ENCODE data around the gene HSPA1A. TPM values are rescaled to one million over a fixed set of nuclear protein-coding genes. Genes with fewer than 3 reads are reported as not detected.
A peak's percentile ranks its signal among the peaks of the same experiment; 100 is the strongest.
"Not testable (repeated sequence)": the region's sequence is repeated elsewhere in the genome, so short reads cannot be mapped to it uniquely, and the experiment has no call there.

Gene HSPA1A
- total RNA-seq, 1 donor = 132 TPM

GRCh38 chr6:31814677-31815024 lies 692 bp upstream of the HSPA1A start:
- peak; percentile 99 for DNase-seq (ENCODE audit: low read depth)
- peak overlapping the region; percentile 76 for H3K4me3 ChIP-seq (ENCODE audit: low read depth, low read length)
- no peak for TF ChIP-seq CTCF (IDR thresholded peaks at IDR 0.05; ENCODE audit: insufficient read depth, low read depth, low read length)

GRCh38 chr6:31817133-31817928 lies 2.0 kb downstream of the HSPA1A start:
- DNase-seq (ENCODE audit: low read depth) = not testable (repeated sequence)
- peak overlapping the region; percentile 62 for H3K4me3 ChIP-seq (ENCODE audit: low read depth, low read length)

GRCh38 chr6:31817929-31818511 lies 2.7 kb downstream of the HSPA1A start:
- DNase-seq (ENCODE audit: low read depth) = not testable (repeated sequence)

GRCh38 chr6:31819871-31820299 lies 4.5 kb downstream of the HSPA1A start:
- TF ChIP-seq CTCF (IDR thresholded peaks at IDR 0.05; ENCODE audit: insufficient read depth, low read depth, low read length) = no peak
- no peak overlapping the region for H3K4me3 ChIP-seq (ENCODE audit: low read depth, low read length)
- no peak for DNase-seq (ENCODE audit: low read depth)

More at GRCh38 chr6:31817929-31818511, 2.7 kb downstream of the HSPA1A start:
- peak overlapping the region; percentile 62 for H3K4me3 ChIP-seq (ENCODE audit: low read depth, low read length)

DNA sequence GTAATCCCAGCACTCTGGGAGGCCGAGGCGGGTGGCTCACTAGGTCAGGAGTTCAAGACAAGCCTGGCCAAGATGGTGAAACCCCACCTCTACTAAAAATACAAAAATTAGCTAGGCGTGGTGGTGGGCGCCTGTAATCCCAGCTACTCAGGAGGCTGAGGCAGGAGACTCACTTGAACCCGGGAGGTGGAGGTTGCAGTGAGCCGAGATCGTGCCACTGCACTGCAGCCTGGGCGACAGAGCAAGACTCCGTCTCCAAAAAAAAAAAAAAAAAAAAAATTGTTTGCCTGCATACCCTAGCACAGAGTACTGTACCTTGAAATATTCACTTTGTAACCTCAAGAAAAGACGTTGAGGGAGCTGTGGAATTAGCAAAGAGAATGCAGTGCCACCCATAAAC lies 5.1 kb downstream of the HSPA1A start:
- DNase-seq (ENCODE audit: low read depth); H3K4me3 ChIP-seq (ENCODE audit: low read depth, low read length): not testable (repeated sequence)

DNA sequence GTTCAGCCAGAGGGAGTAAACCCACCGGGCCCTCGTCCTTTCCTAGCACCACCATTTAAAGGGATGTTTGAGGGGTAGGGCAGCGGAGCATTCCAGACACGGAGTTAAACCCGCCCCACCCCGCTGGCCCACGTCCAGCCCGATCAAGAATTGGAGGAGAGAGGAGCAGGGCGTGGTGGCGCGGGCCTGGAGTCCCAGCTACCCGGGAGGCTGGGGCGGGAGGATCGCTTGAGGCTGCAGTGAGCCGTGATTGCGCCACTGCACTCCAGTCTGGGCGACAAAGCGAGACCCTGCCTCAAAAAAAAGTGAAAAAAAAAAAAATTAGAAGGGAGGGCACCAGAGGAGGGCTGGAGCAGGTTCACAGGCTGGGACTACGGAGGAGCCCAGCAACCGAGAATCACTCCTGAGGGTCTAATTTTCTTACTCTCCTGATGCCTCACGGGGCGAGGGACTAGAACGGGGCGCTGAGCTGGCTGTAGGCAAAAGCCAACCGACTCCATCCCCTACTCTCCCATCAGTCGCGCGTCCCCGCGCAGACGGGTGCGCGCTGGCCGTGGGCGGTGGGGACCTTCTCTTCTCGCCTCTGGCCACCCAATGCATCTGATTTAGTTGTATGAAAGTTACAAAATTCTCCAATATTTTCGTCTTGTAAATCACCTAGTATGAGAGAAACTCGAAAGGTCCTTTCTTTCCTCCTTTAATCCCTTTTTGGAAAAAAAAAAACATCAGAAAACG lies 6.1 kb downstream of the HSPA1A start:
- TF ChIP-seq CTCF (IDR thresholded peaks at IDR 0.05; ENCODE audit: insufficient read depth, low read depth, low read length) = no peak
- peak overlapping the region; percentile 67 for H3K4me3 ChIP-seq (ENCODE audit: low read depth, low read length)
- no peak for DNase-seq (ENCODE audit: low read depth)

DNA sequence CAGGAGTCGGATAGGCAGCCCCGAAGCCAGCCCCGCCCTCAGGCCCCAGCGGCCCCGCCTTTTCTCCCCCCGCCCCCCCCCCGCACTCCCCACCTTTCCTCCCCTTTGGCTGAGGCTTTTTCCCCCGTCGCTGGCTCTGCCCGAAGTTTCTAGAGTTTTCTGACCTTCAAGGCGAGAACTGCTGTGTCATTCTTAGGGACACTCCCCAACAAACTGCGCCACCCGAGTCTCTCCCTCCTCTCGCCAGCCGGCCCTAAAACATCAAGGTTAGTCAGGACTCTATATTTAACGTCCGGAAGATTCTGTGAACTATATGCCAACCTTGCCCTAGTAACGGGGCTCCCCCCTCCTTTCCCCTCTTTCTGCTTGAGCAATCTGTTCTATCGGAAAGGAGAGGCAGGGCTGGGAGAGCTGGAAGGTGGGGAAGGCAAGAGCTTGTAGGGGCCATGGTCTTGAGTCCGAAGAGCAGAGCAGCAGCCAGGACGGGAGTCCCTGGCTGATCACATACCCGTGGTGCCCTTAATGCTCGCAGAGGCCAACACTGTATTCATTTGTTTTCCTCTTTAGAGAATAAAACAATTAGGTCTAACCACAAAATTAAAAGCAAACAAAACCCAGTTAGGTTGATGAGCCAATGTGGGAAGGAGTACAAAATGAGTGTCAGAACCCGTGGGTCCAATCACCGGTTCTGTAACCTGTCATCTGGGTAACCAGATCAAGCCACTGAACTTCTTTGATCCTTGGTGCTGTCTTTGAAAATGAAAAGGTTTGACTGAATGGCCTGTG lies 6.9 kb downstream of the HSPA1A start:
- peak overlapping the region; percentile 67 for H3K4me3 ChIP-seq (ENCODE audit: low read depth, low read length)
- peak; percentile 88 for DNase-seq (ENCODE audit: low read depth)
- TF ChIP-seq CTCF (IDR thresholded peaks at IDR 0.05; ENCODE audit: insufficient read depth, low read depth, low read length) = no peak

GRCh38 chr6:31823592-31824196 lies 8.4 kb downstream of the HSPA1A start:
- H3K4me3 ChIP-seq (ENCODE audit: low read depth, low read length); DNase-seq (ENCODE audit: low read depth): not testable (repeated sequence)

All from fibroblast of villous mesenchyme (primary cell).